Neural cell (in vitro differentiated cells): ENCODE data around the gene POLR1E.

Experiments
- CTCF ChIP-seq: fragments of 450-650 bp; IDR thresholded peaks from 2 replicates; pipeline ENCODE4 v1.5.1; 2014; ENCODE audit warnings: antibody characterized with exemption, mild to moderate bottlenecking, moderate library complexity; ENCODE audit not compliant: poor library complexity, severe bottlenecking
- REST ChIP-seq: IDR thresholded peaks from 2 replicates; pipeline ENCODE4 v1.6.1; 2012; ENCODE audit warnings: borderline replicate concordance
- TAF1 ChIP-seq: IDR thresholded peaks from 2 replicates; pipeline ENCODE4 v1.6.1; 2012; ENCODE audit warnings: low read depth

- TF ChIP-seq CTCF: no peak
- TF ChIP-seq TAF1: no peak
- TF ChIP-seq REST: no peak
Measured at GRCh38 chr9:37538099-37538498, 52.4 kb downstream of the POLR1E start.
